Osteoblast (primary cell): Measurements from ENCODE around the gene CHD9. TPM values are rescaled to one million over a fixed set of nuclear protein-coding genes. Genes with fewer than 3 reads are reported as not detected.

ENCODE experiments used
- DNase-seq: peaks from one replicate; pipeline ENCODE4 v3.0.0; 2011; ENCODE audit warnings: low spot score, mixed read lengths; ENCODE audit not compliant: insufficient read length; ENCODE audit errors: missing footprints
- H2AFZ ChIP-seq: 2 replicates; pipeline ENCODE4 v1.6.0; 2011; ENCODE audit warnings: mild to moderate bottlenecking, low read length
- H3K27ac ChIP-seq: 2 replicates; pipeline ENCODE4 v1.5.1; 2011; ENCODE audit warnings: mild to moderate bottlenecking, low read depth, low read length, moderate library complexity
- H3K27me3 ChIP-seq: 2 replicates; pipeline ENCODE4 v1.6.0; 2012; ENCODE audit warnings: mild to moderate bottlenecking, control low read depth, inconsistent platforms, low read length, moderate library complexity; ENCODE audit not compliant: insufficient read depth
- H3K36me3 ChIP-seq: 2 replicates; pipeline ENCODE4 v1.5.1; 2011; ENCODE audit warnings: mild to moderate bottlenecking, low read length, control low read depth, moderate library complexity; ENCODE audit not compliant: insufficient read depth
- H3K4me1 ChIP-seq: 2 replicates; pipeline ENCODE4 v1.5.1; 2011; ENCODE audit warnings: mild to moderate bottlenecking, low read length, control low read depth, moderate library complexity; ENCODE audit not compliant: insufficient read depth
- H3K4me2 ChIP-seq: 2 replicates; pipeline ENCODE4 v1.6.0; 2011; ENCODE audit warnings: mild to moderate bottlenecking, low read length; ENCODE audit not compliant: insufficient read depth
- H3K4me3 ChIP-seq: fragments of 200-600 bp; sonication (generic); 3 replicates; pipeline ENCODE4 v1.5.1; 2012; ENCODE audit warnings: mild to moderate bottlenecking, low read length, inconsistent platforms; ENCODE audit not compliant: insufficient read depth
- H3K79me2 ChIP-seq: 2 replicates; pipeline ENCODE4 v1.6.0; 2012; ENCODE audit warnings: mild to moderate bottlenecking, low read length, control low read depth, inconsistent platforms; ENCODE audit not compliant: insufficient read depth
- H3K9me3 ChIP-seq: 2 replicates; pipeline ENCODE4 v1.5.1; 2011; ENCODE audit warnings: low read depth, low read length, control low read depth
- H4K20me1 ChIP-seq: 2 replicates; pipeline ENCODE4 v1.6.0; 2012; ENCODE audit warnings: mild to moderate bottlenecking, low read length, control low read depth; ENCODE audit not compliant: insufficient read depth
- total RNA-seq: library from RNA; depleted of rRNA; stranded (reverse); fragments of >200 nt; gene quantifications from 2 replicates; pipeline ENCODE4 v1.2.3, GENCODE V29; 2012
- TF ChIP-seq, protein P1 (sequence below): IDR thresholded peaks from 2 replicates; pipeline ENCODE4 v1.5.1; 2011; ENCODE audit warnings: mild to moderate bottlenecking, low read depth, low read length, moderate library complexity; ENCODE audit errors: extremely low read depth

The CHD9 gene
- total RNA-seq, 1 donor = 83.6 TPM

DNA sequence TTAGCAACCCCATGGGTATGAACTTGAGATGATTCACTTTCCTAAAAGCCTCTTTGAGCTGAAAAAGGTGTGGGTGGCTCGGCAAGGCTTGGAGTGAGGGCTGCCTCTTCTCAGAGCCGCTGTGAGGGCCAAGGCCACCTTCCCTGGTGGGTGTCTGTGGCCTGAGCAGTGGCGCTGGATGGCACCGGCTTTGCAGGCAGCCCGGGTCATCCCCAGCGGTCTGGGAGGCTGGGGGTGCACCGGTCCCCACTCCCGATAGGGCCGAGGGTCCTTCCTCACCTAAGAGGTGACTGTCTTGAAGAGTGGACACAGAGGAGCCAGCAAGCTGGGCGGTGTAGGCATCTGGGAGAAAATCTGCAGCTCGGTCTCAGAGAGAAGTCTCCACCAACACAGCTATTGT is 300.3 kb downstream of the CHD9 start:
- H3K4me1 ChIP-seq = no peaks in the 10 kb centered on the region
- H3K4me2 ChIP-seq = no peak overlapping the region
- DNase-seq = peak; percentile 42
- H3K27ac ChIP-seq = no peak overlapping the region
- H3K79me2 ChIP-seq = no peaks in the 10 kb centered on the region
- H3K4me3 ChIP-seq = no peak overlapping the region
- TF ChIP-seq, protein P1, sequence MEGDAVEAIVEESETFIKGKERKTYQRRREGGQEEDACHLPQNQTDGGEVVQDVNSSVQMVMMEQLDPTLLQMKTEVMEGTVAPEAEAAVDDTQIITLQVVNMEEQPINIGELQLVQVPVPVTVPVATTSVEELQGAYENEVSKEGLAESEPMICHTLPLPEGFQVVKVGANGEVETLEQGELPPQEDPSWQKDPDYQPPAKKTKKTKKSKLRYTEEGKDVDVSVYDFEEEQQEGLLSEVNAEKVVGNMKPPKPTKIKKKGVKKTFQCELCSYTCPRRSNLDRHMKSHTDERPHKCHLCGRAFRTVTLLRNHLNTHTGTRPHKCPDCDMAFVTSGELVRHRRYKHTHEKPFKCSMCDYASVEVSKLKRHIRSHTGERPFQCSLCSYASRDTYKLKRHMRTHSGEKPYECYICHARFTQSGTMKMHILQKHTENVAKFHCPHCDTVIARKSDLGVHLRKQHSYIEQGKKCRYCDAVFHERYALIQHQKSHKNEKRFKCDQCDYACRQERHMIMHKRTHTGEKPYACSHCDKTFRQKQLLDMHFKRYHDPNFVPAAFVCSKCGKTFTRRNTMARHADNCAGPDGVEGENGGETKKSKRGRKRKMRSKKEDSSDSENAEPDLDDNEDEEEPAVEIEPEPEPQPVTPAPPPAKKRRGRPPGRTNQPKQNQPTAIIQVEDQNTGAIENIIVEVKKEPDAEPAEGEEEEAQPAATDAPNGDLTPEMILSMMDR = no peak
- H3K36me3 ChIP-seq = no peaks in the 10 kb centered on the region
- no peak overlapping the region for H2AFZ ChIP-seq
- H3K27me3 ChIP-seq = no peaks in the 10 kb centered on the region
- H4K20me1 ChIP-seq = no peaks in the 10 kb centered on the region
- H3K9me3 ChIP-seq = no peaks in the 10 kb centered on the region

DNA sequence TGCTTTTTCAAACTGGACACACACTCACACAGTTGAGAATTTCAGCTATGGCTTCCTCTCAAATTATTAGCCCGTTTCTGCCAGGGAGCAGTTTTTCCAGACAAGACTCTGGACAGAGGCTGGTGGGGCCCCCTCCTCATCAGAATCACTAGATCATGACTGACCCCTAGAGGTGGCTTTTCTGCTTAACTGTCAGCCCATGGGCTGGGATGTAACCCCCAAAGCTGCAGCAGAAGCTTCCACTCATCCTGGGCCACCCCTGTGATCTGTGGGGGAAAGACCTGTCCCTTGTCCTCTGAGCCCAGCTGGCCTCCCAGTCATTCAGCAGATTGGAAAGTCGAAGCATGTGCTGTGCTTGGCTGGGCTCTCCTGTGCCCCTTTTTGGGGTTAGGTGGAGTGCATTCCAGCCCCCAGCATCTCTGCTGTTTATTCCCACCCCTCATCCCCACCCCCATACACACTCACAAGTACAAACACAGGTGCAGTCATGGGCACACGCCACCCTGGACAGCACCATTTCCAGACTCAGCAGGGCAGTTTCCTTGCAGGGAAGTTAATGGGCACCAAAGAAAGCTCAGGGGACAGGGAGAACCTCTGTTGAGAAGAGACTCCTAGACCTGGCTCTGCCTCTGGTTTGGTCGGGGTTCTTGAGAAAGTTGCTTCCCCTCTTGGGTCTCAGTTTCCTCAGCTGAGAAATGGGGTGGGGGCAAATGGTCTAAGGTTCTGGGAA is 301.9 kb downstream of the CHD9 start:
- Histone ChIP-seq H2AFZ (no peak overlapping the region), H4K20me1 (no peaks in the 10 kb centered on the region), H3K4me3 (no peak overlapping the region), H3K79me2 (no peaks in the 10 kb centered on the region), H3K27me3 (no peaks in the 10 kb centered on the region), H3K4me2 (no peak overlapping the region), H3K27ac (no peak overlapping the region), H3K4me1 (no peaks in the 10 kb centered on the region), H3K9me3 (no peaks in the 10 kb centered on the region), H3K36me3 (no peaks in the 10 kb centered on the region)
- DNase-seq = peak; percentile 57
- TF ChIP-seq, protein P1 = no peak

DNA sequence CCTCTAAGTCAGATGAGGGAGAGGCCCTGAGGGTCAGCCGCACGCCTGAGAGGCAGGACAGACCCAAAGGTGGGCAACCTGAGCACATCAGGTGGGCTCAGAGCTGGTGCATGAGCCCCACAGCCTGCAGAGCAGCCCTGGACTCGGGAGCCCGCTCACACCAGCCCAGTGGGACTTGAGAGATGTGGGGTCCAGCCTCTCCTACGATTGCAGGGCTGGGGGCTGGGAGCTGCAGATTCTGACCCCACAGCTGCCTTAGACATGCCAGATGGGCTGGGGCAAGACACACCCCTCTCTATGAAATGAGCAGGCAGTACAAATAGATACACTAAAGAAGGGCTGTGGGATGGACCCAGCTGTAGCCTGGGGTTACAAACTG is 302.4 kb downstream of the CHD9 start:
- Histone ChIP-seq H3K4me2 (no peak overlapping the region), H2AFZ (no peak overlapping the region), H3K4me1 (no peaks in the 10 kb centered on the region), H3K79me2 (no peaks in the 10 kb centered on the region), H3K36me3 (no peaks in the 10 kb centered on the region), H3K27me3 (no peaks in the 10 kb centered on the region), H3K27ac (no peak overlapping the region), H4K20me1 (no peaks in the 10 kb centered on the region), H3K4me3 (no peak overlapping the region), H3K9me3 (no peaks in the 10 kb centered on the region)
- TF ChIP-seq, protein P1 = no peak
- DNase-seq = peak; percentile 3

DNA sequence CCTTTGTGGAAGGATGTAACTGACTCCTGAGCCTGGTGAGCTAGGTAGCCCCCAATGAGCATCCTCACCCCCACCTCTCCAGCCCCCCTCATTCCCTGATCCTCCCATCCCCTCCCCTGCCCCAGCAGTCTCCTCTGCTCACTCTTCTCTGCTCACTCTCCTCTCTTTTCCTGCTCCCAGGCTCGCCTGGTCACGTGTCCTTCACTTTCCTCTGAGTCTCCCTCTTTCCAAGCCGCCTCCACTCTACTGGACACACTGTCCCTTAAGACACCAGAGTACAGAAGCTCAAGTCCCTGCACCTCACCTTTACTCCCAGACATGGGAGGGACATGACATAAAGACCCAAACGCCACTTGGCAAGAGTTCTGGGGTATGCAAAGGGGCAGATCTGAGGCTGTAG is 303.2 kb downstream of the CHD9 start:
- Histone ChIP-seq H3K9me3 (no peaks in the 10 kb centered on the region), H3K4me1 (no peaks in the 10 kb centered on the region), H3K27ac (no peak overlapping the region), H4K20me1 (no peaks in the 10 kb centered on the region), H3K4me3 (no peak overlapping the region), H3K4me2 (no peak overlapping the region), H2AFZ (no peak overlapping the region), H3K79me2 (no peaks in the 10 kb centered on the region), H3K27me3 (no peaks in the 10 kb centered on the region), H3K36me3 (no peaks in the 10 kb centered on the region)
- no peak for DNase-seq
- TF ChIP-seq, protein P1 = no peak
